GM21447 (cell line): Measurements from ENCODE around the gene MRGPRE.

Experiments used
- ATAC-seq: cut with Tn5 transposase; IDR thresholded peaks from one replicate; pipeline ENCODE4 v1.9.1; 2021; ENCODE audit not compliant: unreplicated experiment

Gene MRGPRE

GRCh38 chr11:3227568-3228444 is 4.4 kb downstream of the MRGPRE start:
- no peak for ATAC-seq

GRCh38 chr11:3226846-3227567 is 5.2 kb downstream of the MRGPRE start:
- no peak for ATAC-seq

- no peak for ATAC-seq
Measured at GRCh38 chr11:3225826-3226750, 6.1 kb downstream of the MRGPRE start.

GRCh38 chr11:3225159-3225758 is 7.0 kb downstream of the MRGPRE start:
- ATAC-seq, result no peak

GRCh38 chr11:3224401-3225057 is 7.7 kb downstream of the MRGPRE start:
- ATAC-seq, result no peak

- no peak for ATAC-seq
Measured at GRCh38 chr11:3223932-3224381, 8.3 kb downstream of the MRGPRE start.

GRCh38 chr11:3222941-3223915 is 9.0 kb downstream of the MRGPRE start:
- no peak for ATAC-seq

GRCh38 chr11:3222003-3222855 is 10.0 kb downstream of the MRGPRE start:
- ATAC-seq, result no peak

GRCh38 chr11:3221408-3222002 is 10.7 kb downstream of the MRGPRE start:
- no peak for ATAC-seq

- no peak for ATAC-seq
Measured at GRCh38 chr11:3220521-3221407, 11.5 kb downstream of the MRGPRE start.

GRCh38 chr11:3220101-3220500 is 12.1 kb downstream of the MRGPRE start:
- no peak for ATAC-seq

- no peak for ATAC-seq
Measured at GRCh38 chr11:3219281-3219892, 12.8 kb downstream of the MRGPRE start.

- ATAC-seq, result no peak
Measured at GRCh38 chr11:3218483-3219280, 13.5 kb downstream of the MRGPRE start, which contains the start of gene MRGPRG. Gene MRGPRG (minus strand): TSS chr11:3218813. CDS start chr11:3218813, 0 bp downstream.

- no peak for ATAC-seq
Measured at GRCh38 chr11:3217818-3218482, 14.3 kb downstream of the MRGPRE start.

- no peak for ATAC-seq
Measured at GRCh38 chr11:3216027-3216525, 16.1 kb downstream of the MRGPRE start.
